ENCODE measurements around the gene PLXNB1.

Gene PLXNB1

DNA sequence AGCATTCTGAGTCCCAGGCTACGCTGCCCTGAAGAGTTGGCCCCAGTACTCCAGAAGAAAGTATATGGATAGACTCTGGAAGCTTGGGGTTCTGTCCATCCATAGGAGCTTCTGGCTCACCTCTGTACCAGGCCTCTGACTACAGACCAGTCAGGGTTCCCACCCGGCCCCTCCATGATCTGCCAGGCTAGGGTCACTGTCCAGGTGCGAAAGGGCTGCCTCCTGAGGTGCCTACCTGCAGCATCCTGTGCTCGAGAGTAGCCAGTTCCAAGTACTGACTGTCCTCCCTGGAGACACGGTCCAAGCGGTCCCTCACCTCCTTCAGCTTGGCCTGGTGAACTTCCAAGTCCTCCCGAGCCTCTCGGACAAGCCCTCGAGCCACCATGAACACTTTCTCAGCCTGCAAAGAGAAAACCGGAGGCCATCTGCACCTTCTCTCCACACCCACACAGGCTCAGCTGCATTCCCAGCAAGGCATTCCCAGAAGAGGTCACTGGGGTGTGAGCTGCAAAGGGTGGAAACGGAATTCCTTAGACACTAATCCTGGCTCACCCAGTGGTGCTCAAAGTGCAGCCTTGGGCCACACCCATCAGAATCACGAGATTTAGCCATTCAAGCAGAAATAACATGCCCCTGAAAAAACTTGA is 3.7 kb upstream of the PLXNB1 start:
- no peak for DNase-seq

- DNase-seq: no peak
These were observed 2.8 kb upstream of the PLXNB1 start for GRCh38 chr3:48432411-48433371.

GRCh38 chr3:48431224-48432029 is 1.5 kb upstream of the PLXNB1 start:
- DNase-seq: no peak

- DNase-seq: no peak
These were observed 819 bp upstream of the PLXNB1 start for GRCh38 chr3:48430708-48431101.

DNA sequence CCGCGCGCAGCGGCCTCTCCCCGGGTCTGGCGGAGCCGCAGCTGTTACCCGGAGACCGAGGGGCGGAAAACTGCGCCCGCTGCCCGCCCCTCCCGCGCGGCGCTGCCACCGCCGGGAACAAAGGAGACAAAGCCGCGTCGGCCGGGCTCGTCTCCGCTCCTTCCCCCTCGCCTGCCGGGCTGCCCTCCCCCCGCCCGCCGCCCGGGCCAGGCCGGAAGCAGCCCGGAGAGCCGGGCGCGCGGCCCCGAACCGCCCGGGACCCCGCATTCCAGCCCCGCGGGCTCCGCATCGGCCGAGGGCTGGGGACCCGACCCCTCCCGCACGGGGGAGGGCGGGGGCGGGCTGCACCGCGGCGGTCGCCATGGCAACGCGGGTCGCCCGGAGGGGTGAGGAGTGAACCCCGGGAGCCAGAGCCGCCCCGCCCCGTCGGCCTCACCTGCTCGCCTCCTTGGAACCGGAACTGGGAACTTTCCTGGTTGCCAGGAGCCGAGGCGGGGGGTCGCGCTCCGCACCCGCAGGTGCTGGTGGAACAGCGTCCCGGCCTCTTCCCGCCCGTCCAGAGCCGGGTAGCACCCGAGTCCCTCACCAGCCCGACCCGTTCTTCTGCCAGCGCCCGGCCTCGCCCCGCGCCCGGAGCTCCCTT is 448 bp downstream of the PLXNB1 start:
- no peak for DNase-seq

DNA sequence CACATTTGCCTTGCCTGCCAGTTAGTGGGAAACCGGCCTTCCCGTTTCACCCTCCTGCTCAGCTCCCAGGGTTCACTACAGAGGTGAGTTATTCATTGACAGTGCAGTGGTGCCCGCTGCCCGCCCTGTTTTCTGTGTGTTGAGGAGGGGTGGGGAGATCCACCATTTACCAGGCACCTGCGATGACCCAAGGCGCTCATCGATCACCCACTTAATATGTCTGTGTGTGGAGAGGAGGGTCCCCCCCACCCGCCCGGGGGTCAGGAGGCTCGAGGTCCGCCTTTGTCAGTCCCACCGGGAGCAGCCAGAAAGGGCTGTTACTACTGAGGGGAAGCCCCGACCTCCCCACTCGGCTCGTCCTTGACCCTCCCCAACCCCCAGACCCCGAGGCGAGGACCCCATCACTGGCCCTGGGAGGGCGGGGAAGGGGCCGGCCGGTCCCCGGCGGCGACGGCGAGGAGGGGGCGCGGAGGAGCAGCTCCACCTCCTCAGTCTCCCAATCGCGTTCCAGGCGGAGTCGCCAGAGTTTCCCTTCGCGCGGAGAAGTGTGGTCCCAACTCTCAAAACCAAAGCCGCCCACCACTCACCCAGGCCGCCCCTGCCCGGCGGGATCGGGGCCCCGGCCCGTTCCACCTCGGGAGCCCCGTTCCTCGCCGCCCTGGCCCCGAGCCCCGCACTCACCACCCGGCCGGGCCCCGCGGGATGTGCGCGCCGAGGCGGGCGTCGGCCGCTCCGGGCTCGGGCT is 1.1 kb downstream of the PLXNB1 start:
- no peak for DNase-seq

GRCh38 chr3:48428088-48428571 is 1.8 kb downstream of the PLXNB1 start:
- no peak for DNase-seq

GRCh38 chr3:48427630-48427962 is 2.3 kb downstream of the PLXNB1 start:
- DNase-seq: no peak

- no peak for DNase-seq
These were observed 2.8 kb downstream of the PLXNB1 start for GRCh38 chr3:48426944-48427629.

- DNase-seq: no peak
These were observed 3.4 kb downstream of the PLXNB1 start for GRCh38 chr3:48426401-48426909.

DNA sequence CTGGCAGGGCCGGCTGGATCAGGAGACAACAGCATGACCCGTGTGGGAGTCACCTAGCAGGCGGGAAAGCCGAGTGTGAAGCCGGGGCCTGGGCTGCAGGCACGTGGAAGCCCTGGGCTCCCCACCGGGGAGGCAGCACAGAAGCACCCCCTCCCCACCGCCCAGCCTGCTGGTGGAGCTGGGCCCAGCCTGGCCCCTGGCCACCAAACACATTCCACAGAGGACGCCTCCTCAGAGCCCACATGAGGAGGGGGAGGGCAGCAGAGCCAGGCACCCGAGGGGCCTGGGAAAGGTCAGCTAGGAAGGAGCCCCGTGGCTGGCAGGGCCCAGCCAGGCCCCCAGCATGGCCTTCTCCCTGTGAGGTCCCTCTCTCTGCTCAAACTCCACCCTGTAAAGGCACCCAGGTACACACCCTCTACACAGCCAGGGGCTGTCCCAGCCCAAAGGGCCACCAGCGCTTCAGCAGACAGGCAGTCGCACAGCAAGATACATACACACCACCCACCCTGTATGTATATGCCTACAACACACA is 4.5 kb downstream of the PLXNB1 start:
- DNase-seq: no peak

DNA sequence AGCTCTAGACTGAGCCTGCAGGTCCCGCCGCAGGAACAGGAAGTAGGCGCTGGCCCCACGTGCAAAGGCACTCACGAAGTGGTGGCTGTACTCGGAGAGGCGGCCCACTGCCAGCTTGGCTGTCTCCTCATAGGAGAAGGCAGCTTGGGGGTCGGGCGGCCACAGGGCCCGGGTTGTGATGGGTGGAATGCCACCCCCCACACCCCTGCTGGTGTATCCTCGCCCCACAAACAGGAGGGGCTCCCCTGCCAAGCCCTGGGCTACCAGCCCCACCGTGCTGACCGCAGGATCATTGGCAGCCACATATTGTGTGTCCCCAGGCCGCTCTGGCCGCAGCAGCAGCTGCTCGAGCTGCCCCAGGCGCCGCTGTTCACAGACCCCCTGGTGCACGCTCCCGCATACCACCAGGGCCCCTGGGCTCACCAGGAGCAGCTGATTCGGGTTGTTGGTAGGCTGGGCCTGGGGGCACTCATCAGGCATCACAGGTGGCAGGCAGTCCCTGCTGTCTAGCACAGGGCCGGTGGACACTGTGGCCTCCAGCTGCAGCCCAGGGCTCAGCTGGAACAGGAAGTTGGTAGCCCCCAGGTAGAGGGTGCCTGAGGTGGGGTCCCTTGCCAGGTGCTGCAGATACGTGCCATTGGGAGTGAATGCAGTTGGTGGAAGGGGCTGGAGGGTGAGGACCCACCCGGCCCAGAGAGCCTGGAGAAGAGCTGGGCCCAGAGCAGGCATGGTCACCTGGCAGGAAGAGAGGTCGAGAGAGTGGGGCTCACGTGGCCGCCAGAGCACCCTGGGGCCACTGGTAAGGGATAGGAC is 5.8 kb downstream of the PLXNB1 start:
- no peak for DNase-seq

- DNase-seq: no peak
These were observed 6.5 kb downstream of the PLXNB1 start for GRCh38 chr3:48423241-48423882.

DNA sequence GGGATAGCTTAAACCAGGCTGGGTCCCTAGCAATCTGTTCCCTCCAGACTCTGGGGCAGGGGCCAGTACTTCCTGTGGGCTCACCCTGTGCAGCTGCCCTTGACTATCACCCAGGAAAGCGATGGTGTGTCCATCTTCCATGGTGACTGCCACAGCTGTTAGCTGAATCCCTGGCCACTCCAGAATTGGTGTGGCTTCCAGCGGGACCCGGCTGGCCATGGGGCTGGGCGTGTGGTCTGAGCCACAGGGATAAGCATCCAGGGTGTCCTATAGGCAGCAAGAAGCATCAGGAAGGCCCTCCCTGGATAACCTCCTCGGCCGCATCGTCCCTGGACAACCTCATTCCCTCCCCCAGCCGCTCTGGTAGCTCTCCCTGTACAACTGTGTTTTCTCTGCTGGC is 7.2 kb downstream of the PLXNB1 start:
- no peak for DNase-seq

- no peak for DNase-seq
These were observed 7.6 kb downstream of the PLXNB1 start for GRCh38 chr3:48422272-48422671.

- DNase-seq: no peak
These were observed 9.3 kb downstream of the PLXNB1 start for GRCh38 chr3:48420561-48420960.

DNA sequence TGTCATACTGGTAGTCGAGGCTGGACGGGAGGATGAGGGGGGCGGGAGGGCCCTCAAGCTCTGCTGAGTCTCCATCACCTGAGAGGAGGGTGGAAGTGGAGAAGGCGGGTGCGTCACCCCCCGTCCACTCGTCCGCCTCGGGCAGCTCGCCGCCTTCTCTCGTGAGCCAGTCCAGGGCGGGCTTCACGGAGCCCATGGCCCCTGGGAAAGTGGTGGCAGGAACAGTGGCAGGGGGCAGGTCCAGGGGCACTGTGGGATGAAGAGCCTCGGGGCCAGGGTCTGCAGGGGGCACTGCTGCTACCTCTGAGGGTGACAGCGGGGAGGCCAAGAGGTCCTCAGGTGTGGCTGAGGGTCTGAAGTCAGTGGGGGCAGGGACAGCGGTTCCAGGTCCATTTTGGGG is 10.3 kb downstream of the PLXNB1 start:
- no peak for DNase-seq

GRCh38 chr3:48419149-48419548 is 10.7 kb downstream of the PLXNB1 start:
- no peak for DNase-seq

- no peak for DNase-seq
These were observed 11.2 kb downstream of the PLXNB1 start for GRCh38 chr3:48418651-48419050.

DNA sequence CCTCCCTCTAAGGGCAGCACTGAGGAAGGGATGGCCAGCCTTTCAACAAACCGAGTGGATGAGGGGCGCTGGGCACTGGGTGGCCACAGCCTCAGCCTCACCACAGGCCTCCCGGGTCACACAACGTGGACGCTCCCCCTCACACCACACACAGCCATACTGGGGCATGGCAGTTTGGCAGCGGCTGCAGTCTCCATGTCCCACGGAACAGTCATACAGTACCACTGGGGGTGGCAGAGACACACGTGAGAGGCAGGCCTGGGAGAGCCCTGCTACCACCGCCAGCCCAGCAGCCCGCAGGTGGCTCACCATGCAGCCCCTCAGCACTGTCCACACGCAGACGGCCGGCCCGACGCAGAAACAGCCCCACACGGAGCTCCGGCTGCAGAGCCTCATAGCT is 11.7 kb downstream of the PLXNB1 start:
- DNase-seq: no peak

Measured in GF-D8 (cell line).